ENCODE results near the gene MEX3D. TPM values are rescaled to one million over a fixed set of nuclear protein-coding genes. Genes with fewer than 3 reads are reported as not detected.

The MEX3D gene
- total and polyA plus RNA-seq, 12 donors, result 1.8 to 9.4 (median 7.6) TPM

- intact Hi-C loops (cut with DNase I), result no loop called here
- Histone ChIP-seq H3K4me1 (peaks cover 0 to 8% (median 0%) of the 10 kb centered on the region in 9 donors), H3K27me3 (no peaks in the 10 kb centered on the region), H3K27ac (no peak overlapping the region), H3K36me3 (peaks cover 0 to 84% (median 45%) of the 10 kb centered on the region in 9 donors), H3K9me3 (no peaks in the 10 kb centered on the region), H3K4me3 (no peak overlapping the region)
- DNase-seq (no peak), ATAC-seq (no peak)
- TF ChIP-seq CTCF (IDR thresholded peaks at IDR 0.05), result no peak
- WGBS, 2 donors, result 91 to 92% methylated on average over 9 of the region's 9 CpGs
These were observed 14.1 kb upstream of the MEX3D start for GRCh38 chr19:1582201-1582600.

- DNase-seq, result no peak
- Histone ChIP-seq H3K4me1 (peaks cover 0 to 13% (median 0%) of the 10 kb centered on the region in 9 donors), H3K9me3 (no peaks in the 10 kb centered on the region), H3K4me3 (no peak overlapping the region), H3K27ac (no peak overlapping the region), H3K27me3 (no peaks in the 10 kb centered on the region), H3K36me3 (peaks cover 0 to 95% (median 45%) of the 10 kb centered on the region in 9 donors)
- intact Hi-C loops (cut with DNase I), result no loop called here
- 93 to 96% methylated on average over 22 of the region's 22 CpGs for WGBS, 2 donors
- ATAC-seq, result no peak
- TF ChIP-seq CTCF (IDR thresholded peaks at IDR 0.05), result no peak
These were observed 12.8 kb upstream of the MEX3D start for GRCh38 chr19:1580957-1581356.

- intact Hi-C loops (cut with DNase I), result no loop called here
- Histone ChIP-seq H3K27ac (no peak overlapping the region), H3K4me1 (peaks cover 0 to 13% (median 0%) of the 10 kb centered on the region in 9 donors), H3K4me3 (no peak overlapping the region), H3K27me3 (no peaks in the 10 kb centered on the region), H3K9me3 (no peaks in the 10 kb centered on the region), H3K36me3 (peaks cover 0 to 94% (median 45%) of the 10 kb centered on the region in 9 donors)
- ATAC-seq, result no peak
- 89% methylated on average over 20 of the region's 20 CpGs for WGBS, 2 donors
- DNase-seq, result no peak
- TF ChIP-seq CTCF (IDR thresholded peaks at IDR 0.05), result no peak
These were observed 12.3 kb upstream of the MEX3D start for GRCh38 chr19:1580382-1580781.

GRCh38 chr19:1579222-1579621, 11.1 kb upstream of the MEX3D start:
- WGBS, 2 donors, result 95 to 97% methylated on average over 20 of the region's 20 CpGs
- Histone ChIP-seq H3K4me3 (no peak overlapping the region), H3K9me3 (no peaks in the 10 kb centered on the region), H3K27me3 (no peaks in the 10 kb centered on the region), H3K4me1 (peaks cover 0 to 13% (median 0%) of the 10 kb centered on the region in 9 donors), H3K27ac (no peak overlapping the region), H3K36me3 (peaks cover 0 to 85% (median 42%) of the 10 kb centered on the region in 9 donors)
- ATAC-seq, result no peak
- TF ChIP-seq CTCF (IDR thresholded peaks at IDR 0.05), result no peak
- intact Hi-C loops (cut with DNase I), result no loop called here
- no peak for DNase-seq

Measured in heart right ventricle (tissue), 16 donors.